HFFc6 (cell line): ENCODE results near the gene NGB. TPM values are rescaled to one million over a fixed set of nuclear protein-coding genes. Genes with fewer than 3 reads are reported as not detected.
"Not testable (repeated sequence)": the region's sequence is repeated elsewhere in the genome, so short reads cannot be mapped to it uniquely, and the experiment has no call there.

Source experiments
- DNase-seq: peaks from one replicate; pipeline ENCODE4 v3.0.0-alpha.2; 2018
- H3K27ac Mint-ChIP-seq: 2 replicates; pipeline ENCODE4 v1.8.0; 2020; ENCODE audit warnings: mild to moderate bottlenecking, mixed read lengths
- H3K27me3 Mint-ChIP-seq: 2 replicates; pipeline ENCODE4 v1.8.0; 2021; ENCODE audit warnings: mild to moderate bottlenecking, moderate library complexity, mixed read lengths; ENCODE audit not compliant: insufficient read depth
- H3K36me3 Mint-ChIP-seq: 2 replicates; pipeline ENCODE4 v1.8.0; 2021; ENCODE audit warnings: low read depth, mixed read lengths
- H3K4me1 Mint-ChIP-seq: 2 replicates; pipeline ENCODE4 v1.8.0; 2020; ENCODE audit warnings: low read depth, mixed read lengths
- H3K4me3 Mint-ChIP-seq: 2 replicates; pipeline ENCODE4 v1.8.0; 2020; ENCODE audit warnings: mild to moderate bottlenecking, moderate library complexity, mixed read lengths
- H3K9me3 Mint-ChIP-seq: 2 replicates; pipeline ENCODE4 v1.8.0; 2020; ENCODE audit warnings: mild to moderate bottlenecking, mixed read lengths
- long read RNA-seq: library from polyadenylated mRNA; unstranded; transcript quantifications from one replicate; pipeline ENCODE4 v2.0.0, GENCODE V29; 2019
- total RNA-seq, 6 experiments: library from RNA; stranded (reverse); fragmentation: NEBNext Ultra II Directional; extraction: Animal tissue kit (Norgen Biotek cat#: 25700); gene quantifications; 2 replicates in 1 of 6; 3 replicates in 5 of 6; pipeline ENCODE4 v1.2.3, GENCODE V29; 2021
- TF ChIP-seq, protein P1 (sequence below): fragments of 200-600 bp; sonication (generic); IDR thresholded peaks from 2 replicates; pipeline ENCODE4 v1.5.0; 2021; ENCODE audit warnings: antibody characterized with exemption, mild to moderate bottlenecking

NGB gene, protein sequence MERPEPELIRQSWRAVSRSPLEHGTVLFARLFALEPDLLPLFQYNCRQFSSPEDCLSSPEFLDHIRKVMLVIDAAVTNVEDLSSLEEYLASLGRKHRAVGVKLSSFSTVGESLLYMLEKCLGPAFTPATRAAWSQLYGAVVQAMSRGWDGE
- not detected for total RNA-seq
- long read RNA-seq: 0 reads

DNA sequence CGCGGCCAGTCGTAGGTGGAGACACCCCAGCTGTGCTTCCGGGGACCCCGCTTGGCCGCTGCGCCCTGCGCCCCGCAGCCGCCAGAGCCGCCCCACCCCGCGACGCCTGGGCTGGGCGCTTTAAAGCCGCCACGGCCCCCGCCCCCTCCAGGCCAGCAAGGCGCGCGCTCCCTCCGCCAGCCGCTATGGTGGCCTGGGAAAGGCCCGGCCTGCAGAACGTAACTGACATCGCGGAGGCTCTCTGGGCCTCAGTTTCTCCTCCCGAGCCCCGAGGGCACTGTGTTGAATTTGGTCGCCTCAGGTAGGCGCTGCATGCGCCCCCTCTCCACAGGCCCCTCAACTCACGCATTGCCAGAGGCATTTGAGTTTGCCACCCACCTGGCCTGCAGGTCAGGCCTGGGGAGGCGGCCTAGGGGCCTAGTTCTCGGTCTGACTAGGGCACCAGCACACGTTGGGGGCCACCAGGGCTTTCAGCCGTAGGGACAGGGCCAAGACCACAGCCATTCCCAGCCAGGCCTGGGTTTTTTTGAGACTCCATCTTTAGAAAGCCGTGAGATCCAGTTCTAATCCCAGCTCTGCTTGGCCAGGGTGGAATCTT is at the start of gene NGB:
Gene NGB (minus strand): TSS at position 94 of the 598 bp plus-strand sequence. CDS start 269 bp downstream, outside the sequence.
- Mint-ChIP-seq H3K4me3 (no peak within 1 kb of the TSS), H3K27me3 (peaks cover 30% of the 10 kb centered on the region), H3K27ac (no peak within 1 kb of the TSS), H3K4me1 (no peaks in the 10 kb centered on the region), H3K36me3 (no peaks in the 10 kb centered on the region), H3K9me3 (peaks cover 6% of the 10 kb centered on the region)
- TF ChIP-seq, protein P1, sequence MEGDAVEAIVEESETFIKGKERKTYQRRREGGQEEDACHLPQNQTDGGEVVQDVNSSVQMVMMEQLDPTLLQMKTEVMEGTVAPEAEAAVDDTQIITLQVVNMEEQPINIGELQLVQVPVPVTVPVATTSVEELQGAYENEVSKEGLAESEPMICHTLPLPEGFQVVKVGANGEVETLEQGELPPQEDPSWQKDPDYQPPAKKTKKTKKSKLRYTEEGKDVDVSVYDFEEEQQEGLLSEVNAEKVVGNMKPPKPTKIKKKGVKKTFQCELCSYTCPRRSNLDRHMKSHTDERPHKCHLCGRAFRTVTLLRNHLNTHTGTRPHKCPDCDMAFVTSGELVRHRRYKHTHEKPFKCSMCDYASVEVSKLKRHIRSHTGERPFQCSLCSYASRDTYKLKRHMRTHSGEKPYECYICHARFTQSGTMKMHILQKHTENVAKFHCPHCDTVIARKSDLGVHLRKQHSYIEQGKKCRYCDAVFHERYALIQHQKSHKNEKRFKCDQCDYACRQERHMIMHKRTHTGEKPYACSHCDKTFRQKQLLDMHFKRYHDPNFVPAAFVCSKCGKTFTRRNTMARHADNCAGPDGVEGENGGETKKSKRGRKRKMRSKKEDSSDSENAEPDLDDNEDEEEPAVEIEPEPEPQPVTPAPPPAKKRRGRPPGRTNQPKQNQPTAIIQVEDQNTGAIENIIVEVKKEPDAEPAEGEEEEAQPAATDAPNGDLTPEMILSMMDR: no peak
- no peak for DNase-seq

DNA sequence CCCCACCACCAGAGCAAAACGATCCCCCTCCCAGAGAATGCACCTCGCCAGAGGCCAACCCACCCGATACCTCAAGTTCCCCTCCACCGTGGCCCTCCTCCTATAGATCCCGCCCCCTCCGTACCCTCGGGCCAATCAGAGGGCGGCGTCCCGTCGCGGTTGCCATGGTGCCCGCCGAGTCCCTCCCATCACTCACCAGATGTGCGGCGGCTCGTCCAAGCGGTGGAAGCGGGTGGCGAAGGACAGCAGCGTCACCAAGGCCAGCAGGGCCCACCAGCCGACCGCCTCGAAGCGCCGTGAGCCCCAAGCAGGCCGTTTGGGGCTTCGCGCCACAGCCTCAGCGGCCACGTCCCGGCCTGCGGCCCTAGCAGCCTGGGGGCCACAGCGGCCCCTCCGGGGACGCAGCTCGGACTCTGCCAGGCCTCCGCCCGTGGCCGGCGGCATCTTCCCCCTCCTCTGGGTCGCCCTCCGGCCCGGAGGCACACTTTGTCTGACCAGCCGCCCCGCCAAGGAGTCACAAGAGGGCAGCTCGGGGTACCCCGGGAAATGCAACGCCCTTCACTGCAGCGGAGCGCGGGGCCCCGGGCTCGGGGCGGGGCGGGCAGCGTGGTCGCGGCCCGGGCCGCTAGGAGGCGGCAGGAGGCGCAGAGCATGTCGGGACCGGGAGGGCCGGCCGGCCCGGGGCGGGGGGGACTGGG is 49.4 kb upstream of the NGB start, which contains the start of gene POMT2:
Gene POMT2 (minus strand): TSS at position 646 of the 698 bp plus-strand sequence. CDS start 202 bp downstream, at position 444.
- peaks cover 2% of the 10 kb centered on the region; the same call in 1 of the 2 replicates for H3K27me3 Mint-ChIP-seq
- DNase-seq: peak; percentile 83
- TF ChIP-seq, protein P1: peak; percentile 77
- peak within 1 kb of the TSS; percentile 98 for H3K4me3 Mint-ChIP-seq
- peak within 1 kb of the TSS; percentile 99 for H3K27ac Mint-ChIP-seq
- no peaks in the 10 kb centered on the region for H3K9me3 Mint-ChIP-seq
- H3K4me1 Mint-ChIP-seq: peaks cover 33% of the 10 kb centered on the region
- H3K36me3 Mint-ChIP-seq: no peaks in the 10 kb centered on the region

DNA sequence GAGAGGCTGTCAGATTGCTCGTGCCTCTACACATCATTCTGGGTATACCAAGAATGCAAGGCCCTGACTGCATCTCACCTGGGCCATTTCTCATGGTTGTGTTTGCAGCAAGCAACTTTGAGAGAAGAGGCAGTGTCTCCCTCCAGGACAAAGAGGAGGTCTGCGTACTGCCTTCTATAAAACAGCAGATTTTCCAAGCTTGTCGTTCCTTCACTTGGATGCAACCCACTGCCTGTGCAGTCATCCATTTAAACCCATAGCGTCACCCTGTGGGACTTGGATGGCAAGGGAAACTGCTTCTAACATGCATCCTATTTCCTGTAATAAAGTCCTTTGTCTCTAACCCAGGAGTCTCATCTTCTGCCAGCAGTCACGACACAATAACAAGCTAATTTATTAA is 48.4 kb upstream of the NGB start:
- no peak overlapping the region for H3K27ac Mint-ChIP-seq

DNA sequence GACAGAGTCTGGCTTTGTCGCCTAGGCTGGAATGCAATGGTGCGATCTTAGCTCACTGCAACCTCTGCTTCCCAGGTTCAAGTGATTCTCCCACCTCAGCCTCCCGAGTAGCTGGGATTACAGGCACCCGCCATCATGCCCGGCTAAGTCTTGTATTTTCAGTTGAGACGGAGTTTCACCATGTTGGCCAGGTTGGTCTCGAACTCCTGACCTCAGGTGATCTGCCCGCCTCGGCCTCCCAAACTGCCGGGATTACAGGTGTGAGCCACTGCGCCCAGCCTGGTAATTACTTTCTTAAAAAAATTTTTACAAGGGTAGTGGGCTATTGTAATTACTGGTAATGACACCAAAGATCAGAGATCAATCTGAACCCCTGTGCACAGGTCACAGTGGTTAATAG is 47.8 kb upstream of the NGB start:
- not testable (repeated sequence) for H3K27ac Mint-ChIP-seq, H3K27me3 Mint-ChIP-seq

More for the DNA sequence above, 48.4 kb upstream of the NGB start:
- Mint-ChIP-seq H3K36me3 (no peaks in the 10 kb centered on the region), H3K4me3 (peak overlapping the region; percentile 98), H3K27me3 (peaks cover 2% of the 10 kb centered on the region; the same call in 1 of the 2 replicates), H3K4me1 (peaks cover 42% of the 10 kb centered on the region), H3K9me3 (no peaks in the 10 kb centered on the region)
- DNase-seq: no peak
- TF ChIP-seq, protein P1: no peak

DNA sequence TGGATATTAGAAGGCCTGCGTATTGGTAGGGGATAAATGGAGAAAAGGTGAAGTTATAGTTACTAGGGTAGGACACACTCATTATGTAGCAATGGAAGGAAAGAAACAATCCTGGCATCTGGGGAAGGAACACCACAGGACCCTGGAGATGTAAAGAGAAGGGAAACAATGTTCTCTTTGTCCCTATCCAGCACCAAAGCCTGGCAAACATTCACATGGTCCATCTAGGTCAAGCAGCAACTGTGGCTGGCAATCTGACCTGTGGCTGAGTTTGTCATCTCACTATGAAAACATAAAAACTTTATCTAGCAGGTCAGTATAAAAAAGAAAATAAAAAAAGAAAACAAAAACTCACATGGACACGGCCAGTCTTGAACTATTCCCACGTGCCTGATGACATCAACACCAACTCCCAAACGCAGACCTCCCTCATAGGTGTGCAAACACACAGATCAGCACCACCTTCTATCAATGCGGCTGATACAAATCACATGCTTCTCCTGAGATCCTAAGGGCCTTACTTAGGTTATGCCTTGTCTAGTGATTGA is 47.1 kb upstream of the NGB start:
- peaks cover 2% of the 10 kb centered on the region; the same call in 1 of the 2 replicates for H3K27me3 Mint-ChIP-seq
- peaks cover 55% of the 10 kb centered on the region for H3K4me1 Mint-ChIP-seq
- H3K9me3 Mint-ChIP-seq: no peaks in the 10 kb centered on the region
- TF ChIP-seq, protein P1: no peak
- no peak for DNase-seq
- no peak overlapping the region for H3K4me3 Mint-ChIP-seq
- H3K27ac Mint-ChIP-seq: no peak overlapping the region
- no peaks in the 10 kb centered on the region for H3K36me3 Mint-ChIP-seq

More for the DNA sequence above, 47.8 kb upstream of the NGB start:
- H3K9me3 Mint-ChIP-seq, DNase-seq, H3K4me3 Mint-ChIP-seq, H3K36me3 Mint-ChIP-seq: not testable (repeated sequence)
- peaks cover 48% of the 10 kb centered on the region for H3K4me1 Mint-ChIP-seq
